ELR (cell line): ENCODE results near the gene POU4F2.

Experiments
- DNase-seq: peaks from one replicate; pipeline ENCODE4 v3.0.0-alpha.2; 2015; ENCODE audit warnings: low read depth

The POU4F2 gene

GRCh38 chr4:146638786-146639505, at the start of gene POU4F2:
POU4F2 (plus strand) TSS chr4:146638893; CDS start chr4:146639141, 248 bp downstream.
- DNase-seq, result no peak

GRCh38 chr4:146590801-146591200, 47.9 kb upstream of the POU4F2 start:
- DNase-seq, result no peak

GRCh38 chr4:146592019-146592418, 46.7 kb upstream of the POU4F2 start:
- no peak for DNase-seq

GRCh38 chr4:146632770-146633470, 5.8 kb upstream of the POU4F2 start:
- DNase-seq, result no peak

- no peak for DNase-seq
Measured at GRCh38 chr4:146633471-146633800, 5.3 kb upstream of the POU4F2 start.

GRCh38 chr4:146634825-146635224, 3.9 kb upstream of the POU4F2 start:
- DNase-seq, result no peak

- DNase-seq, result no peak
Measured at GRCh38 chr4:146637621-146638332, 916 bp upstream of the POU4F2 start.

- DNase-seq, result no peak
Measured at GRCh38 chr4:146638333-146638785, 334 bp upstream of the POU4F2 start.

GRCh38 chr4:146639506-146639932, 826 bp downstream of the POU4F2 start:
- DNase-seq, result no peak

GRCh38 chr4:146640021-146640464, 1.4 kb downstream of the POU4F2 start:
- no peak for DNase-seq

GRCh38 chr4:146640465-146641061, 1.9 kb downstream of the POU4F2 start:
- DNase-seq, result no peak

- no peak for DNase-seq
Measured at GRCh38 chr4:146641762-146642161, 3.1 kb downstream of the POU4F2 start.

GRCh38 chr4:146643812-146644401, 5.2 kb downstream of the POU4F2 start:
- DNase-seq, result peak; percentile 46

- DNase-seq, result no peak
Measured at GRCh38 chr4:146645921-146646320, 7.2 kb downstream of the POU4F2 start.

- no peak for DNase-seq
Measured at GRCh38 chr4:146646593-146647325, 8.1 kb downstream of the POU4F2 start.

- DNase-seq, result no peak
Measured at GRCh38 chr4:146647615-146648460, 9.1 kb downstream of the POU4F2 start.

- DNase-seq, result no peak
Measured at GRCh38 chr4:146648461-146648783, 9.7 kb downstream of the POU4F2 start.

GRCh38 chr4:146649232-146649631, 10.5 kb downstream of the POU4F2 start:
- no peak for DNase-seq

GRCh38 chr4:146650034-146650433, 11.3 kb downstream of the POU4F2 start:
- no peak for DNase-seq

GRCh38 chr4:146654687-146655520, 16.2 kb downstream of the POU4F2 start:
- DNase-seq, result no peak
